ENCODE results near the gene TCERG1.
A peak's percentile ranks its signal among the peaks of the same experiment; 100 is the strongest.
"Not testable (repeated sequence)": the region's sequence is repeated elsewhere in the genome, so short reads cannot be mapped to it uniquely, and the experiment has no call there.

The TCERG1 gene

DNA sequence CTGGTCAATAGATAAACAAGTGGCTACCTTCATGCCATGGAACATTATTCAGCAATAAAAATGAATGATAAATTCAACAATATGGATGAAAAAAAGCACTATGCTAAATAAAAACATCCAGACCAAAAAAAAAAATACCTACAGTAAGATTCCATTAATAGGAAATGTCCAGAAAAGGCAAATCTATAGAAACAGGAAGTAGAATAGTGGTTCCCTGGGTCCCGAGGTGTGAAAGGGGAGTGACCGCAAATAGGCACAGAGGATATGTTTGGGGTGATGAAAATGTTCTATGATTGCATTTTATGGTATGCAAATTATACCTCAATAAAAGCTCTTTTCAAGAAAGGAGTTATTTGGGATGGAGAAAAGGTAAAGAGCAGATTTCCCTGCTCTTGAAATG is 72.4 kb downstream of the TCERG1 start:
- no peak for DNase-seq (ENCODE audit: extremely low read depth in 1 of 2, low read depth in 1 of 2)

DNA sequence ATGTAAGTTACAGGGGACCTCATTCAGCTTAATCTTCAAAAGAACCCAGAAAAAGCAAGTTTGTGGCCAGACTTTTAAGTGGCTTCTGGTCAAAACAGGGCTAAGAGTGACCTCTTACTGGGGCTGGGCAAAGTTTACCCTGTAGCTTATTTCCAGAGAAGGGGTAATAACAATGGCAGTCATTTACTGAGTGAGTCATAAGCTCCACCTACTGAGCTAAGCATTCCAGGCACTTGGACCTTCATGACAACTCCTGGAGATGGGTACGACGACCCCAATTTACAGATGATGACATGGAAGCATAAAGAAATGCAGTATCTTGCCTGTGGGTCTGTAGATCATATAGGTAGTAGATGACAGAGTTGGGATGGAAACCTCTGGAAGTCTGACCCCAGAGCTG is 73.6 kb downstream of the TCERG1 start:
- no peak for DNase-seq (ENCODE audit: extremely low read depth in 1 of 2, low read depth in 1 of 2)

DNA sequence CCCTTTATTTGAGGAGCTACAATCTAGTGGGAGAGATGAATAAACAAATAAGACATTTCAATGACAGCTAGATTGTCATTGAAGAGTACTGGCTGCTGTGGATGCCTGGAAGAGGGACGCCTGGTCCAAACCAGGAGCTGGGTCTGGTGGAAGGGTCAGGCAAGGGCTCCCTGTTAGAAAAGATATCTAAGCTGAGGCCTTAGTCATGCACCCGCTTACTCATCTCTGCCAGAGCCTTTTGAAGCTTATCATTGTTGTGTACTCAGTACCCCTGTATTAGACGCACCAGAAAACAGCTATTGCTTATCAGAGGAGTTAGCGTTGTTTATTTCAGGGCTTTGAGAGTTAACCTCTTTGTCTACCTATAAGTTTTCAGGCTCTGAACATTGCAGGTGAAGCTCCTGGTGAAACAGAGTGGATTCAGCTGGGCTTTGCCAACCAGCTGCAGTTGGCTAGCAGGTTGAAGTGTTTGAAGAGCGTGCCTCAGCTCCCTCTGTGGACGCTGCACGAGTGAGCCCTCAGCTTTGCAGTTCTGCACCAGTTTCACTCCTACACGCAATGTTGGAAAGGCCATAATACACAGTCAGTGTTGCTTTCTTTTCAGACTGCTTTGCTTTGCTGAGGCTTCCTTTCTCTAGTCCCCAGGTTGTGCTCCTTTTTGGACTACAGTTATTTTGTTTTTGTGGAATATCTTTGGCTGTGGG is 74.4 kb downstream of the TCERG1 start:
- no peak for DNase-seq (ENCODE audit: extremely low read depth in 1 of 2, low read depth in 1 of 2)

DNA sequence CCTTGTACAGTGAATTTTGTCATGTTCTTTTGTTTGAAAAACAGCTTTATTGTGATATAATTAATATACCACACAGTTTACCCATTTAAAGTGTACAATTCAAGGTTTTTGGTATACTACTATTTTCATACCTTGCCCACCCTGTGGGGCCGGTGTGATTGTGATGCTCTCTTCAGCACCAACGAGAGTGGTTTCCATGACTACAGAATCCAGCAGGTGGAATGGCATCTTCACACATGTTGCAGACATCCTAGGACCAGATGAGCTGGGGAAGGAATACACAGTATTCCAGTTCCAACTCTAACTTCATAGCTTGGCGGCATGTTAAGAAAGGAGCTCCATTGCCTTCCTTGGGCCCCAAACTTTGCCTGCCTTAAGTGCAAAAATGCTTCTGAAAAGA is 76.6 kb downstream of the TCERG1 start:
- no peak for DNase-seq (ENCODE audit: extremely low read depth in 1 of 2, low read depth in 1 of 2)

DNA sequence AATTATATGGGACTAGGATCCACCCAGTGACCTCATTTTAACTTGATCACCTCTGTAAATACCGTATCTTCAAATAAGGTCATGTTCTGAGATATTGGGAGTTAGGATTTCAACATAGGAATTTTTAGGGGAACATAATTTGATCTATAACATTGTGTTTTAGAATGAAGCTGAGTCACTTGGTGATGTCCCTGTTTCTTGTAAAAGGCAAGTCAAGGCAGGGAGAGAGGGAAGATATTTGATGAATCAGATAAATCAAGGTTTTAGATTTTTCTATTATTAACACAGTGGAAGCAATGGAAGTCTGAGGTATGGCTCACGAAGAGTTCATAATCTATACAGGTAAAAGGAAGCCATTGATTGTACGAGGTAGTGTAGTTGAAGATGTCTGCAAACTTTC is 80.7 kb downstream of the TCERG1 start:
- DNase-seq (ENCODE audit: extremely low read depth in 1 of 2, low read depth in 1 of 2) = no peak

DNA sequence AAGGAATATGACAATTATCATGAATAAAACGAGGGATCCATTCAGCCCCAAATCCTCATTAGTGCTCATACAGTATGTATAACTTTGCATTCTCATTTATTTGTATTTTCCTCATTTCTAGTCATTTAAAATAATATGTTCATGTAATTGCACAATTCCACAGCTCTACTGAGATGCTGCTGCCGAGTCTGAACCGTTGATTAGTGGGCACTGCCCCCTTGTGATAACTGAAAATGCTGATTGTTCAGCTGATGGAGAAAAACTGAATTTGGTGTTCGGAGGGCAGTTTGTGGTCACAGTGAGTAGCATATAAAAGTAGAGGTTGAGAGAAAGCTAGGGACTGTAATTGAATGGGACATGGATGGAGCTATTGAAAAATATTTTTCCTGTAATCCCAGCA is 81.1 kb downstream of the TCERG1 start:
- no peak for DNase-seq (ENCODE audit: extremely low read depth in 1 of 2, low read depth in 1 of 2)

DNA sequence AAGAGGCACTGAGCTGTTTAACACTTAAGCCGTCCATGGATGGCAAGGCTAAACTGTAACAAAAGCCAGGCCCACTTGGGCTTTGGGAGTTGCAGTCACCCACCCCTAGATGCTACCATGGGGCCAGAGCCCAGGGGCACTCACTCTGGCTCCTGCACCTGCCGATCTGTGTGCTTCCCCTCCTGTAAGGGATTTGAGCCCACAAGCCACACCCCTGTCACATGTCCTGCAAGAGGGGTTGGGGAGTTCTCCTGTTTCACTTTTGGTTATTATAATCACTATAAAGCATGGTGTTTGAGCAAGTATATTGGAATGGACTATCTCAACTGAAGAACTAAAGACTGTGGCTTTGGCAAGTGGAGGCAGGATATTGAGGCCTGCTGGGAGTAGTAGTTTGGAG is 82.9 kb downstream of the TCERG1 start:
- DNase-seq (ENCODE audit: extremely low read depth in 1 of 2, low read depth in 1 of 2) = no peak

DNA sequence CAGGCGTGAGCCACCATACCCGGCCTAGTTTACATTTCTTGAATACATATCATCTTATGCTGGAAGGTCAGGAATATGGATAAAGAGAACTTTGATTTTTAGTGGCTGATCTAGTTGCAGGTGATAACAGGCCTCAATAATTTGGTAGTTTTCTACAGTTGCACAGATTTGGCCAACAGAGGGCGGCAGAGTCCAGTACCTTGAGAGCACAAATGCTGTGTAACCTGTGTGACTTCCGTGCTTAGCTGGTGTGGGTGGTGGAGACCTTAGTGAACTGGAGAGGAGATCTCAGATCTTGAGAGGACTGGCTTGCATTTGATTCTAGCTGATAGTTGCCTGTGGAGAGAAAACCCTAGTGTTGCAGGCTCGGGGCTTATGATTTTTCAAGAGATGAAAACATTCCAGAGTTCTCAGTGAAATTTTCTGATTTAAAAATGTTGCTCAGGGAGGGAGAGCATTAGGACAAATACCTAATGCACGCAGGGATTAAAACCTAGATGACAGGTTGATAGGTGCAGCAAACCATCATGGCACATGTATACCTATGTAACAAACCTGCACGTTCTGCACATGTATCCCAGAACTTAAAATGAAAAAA is 86.2 kb downstream of the TCERG1 start:
- DNase-seq (ENCODE audit: extremely low read depth in 1 of 2, low read depth in 1 of 2) = peak; percentile 18 to 51

DNA sequence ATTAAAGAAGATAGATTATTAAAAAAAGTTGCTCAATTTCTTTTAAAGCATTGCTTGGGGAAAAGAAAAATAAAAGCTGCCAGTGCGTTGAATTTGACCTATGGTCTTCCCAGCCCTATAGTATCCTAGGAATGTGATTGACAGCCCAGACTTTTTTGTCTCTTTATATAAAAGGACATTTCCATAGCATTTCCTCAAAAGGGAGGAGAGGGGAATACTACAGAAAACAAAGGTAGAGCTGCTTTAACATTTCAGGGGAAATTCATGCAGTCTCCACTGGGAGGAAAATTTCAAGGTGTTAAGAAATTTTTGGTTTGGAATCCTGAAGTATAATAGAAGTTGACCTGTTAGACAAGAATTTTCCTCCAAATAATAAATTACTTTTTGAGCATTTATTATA is 86.7 kb downstream of the TCERG1 start:
- no peak for DNase-seq (ENCODE audit: extremely low read depth in 1 of 2, low read depth in 1 of 2)

DNA sequence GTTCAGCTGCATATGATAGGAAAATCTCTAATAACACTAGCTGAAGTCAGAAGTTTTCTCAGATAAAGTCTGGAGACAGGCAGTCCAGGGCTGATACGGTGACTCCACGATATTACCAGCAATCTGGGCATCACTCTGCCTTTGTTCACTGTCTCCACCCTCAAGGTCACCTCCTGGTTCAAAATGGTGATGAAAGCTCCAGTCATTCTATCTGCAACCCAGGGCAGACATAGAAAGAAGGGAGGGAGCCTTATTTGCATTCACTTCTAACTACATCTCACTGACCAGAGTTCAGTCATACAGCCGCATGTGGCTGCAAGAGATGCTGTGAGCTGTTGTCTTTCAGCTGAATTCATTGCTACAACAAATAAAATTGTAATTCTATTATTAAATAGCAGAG is 91.3 kb downstream of the TCERG1 start:
- no peak for DNase-seq (ENCODE audit: extremely low read depth in 1 of 2, low read depth in 1 of 2)

DNA sequence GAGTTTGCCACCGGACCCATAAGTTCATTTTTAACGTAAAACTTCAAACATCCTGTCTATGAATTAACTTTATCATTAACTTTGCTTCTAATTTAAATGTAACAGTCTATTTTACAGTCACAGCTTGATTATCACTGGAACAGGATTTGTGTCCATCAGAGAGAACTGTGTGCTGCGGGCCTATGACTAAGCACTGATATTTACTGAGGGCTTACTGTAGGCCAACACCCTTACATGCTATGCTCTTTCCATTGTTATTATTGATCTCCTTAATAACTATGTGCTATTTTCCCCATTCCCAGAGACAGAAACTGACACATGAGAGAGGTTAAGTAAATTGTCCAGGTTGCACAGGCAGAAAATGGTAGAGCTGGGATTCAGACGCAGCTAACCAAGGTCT is 92.8 kb downstream of the TCERG1 start:
- no peak for DNase-seq (ENCODE audit: extremely low read depth in 1 of 2, low read depth in 1 of 2)

DNA sequence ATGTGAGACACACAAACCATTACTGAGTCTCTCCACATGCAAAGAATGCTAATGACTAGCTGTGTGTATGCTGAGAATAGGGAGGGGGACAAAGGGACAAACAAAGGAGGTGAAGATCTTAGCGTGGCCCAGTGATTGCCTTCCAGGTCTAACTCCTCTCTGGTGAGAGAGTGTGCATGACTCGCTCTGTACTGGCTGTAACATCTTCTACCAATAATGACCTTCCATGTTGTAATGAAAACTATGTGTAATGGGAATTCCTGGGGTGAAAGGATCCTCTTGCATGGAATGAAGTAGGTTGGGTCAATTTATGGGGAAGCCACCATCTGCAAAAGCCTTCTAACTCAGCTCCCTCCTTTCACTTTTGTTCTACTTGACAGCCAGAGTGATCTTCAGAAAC is 93.3 kb downstream of the TCERG1 start:
- no peak for DNase-seq (ENCODE audit: extremely low read depth in 1 of 2, low read depth in 1 of 2)

DNA sequence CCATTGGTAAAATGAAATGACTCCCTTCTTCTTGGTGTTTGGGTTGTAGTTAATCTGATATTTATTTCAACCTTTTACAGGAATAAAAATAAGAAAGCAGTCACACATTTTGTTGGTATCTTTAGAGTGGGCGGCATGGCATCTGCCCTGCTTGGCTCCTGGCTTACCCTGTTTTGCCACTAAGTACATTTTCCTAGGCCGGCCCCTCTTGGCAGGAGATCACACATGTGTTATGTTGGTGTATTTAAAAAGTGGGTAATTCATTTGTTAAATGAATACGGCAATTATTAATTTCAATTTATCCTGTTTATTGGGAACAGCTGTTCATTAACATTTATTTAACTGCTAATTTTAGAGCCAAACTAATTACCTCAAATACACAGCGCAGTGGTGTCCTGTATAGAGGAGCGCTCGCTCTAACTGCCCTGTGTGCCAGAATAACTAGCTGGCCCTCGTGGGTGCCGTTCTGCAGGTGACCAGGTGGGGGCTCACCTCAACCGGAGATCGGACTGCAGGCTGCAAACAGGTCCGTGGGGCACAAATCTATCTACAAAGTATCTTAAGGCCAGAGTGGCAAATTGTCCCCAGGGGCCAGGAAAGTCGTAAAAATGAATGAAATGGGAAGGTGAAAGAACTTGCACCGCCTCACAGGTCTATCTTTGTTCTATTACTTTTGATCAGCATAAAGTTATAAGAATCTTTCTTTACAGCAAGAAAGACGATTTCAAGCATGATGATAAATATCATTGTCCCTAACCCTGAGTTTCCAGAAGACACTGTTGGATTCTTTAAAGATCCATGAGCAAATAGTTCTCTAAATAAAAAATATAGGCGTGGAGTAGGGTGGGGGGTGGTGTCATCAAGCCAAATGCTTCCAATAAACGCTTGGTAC is 95.1 kb downstream of the TCERG1 start:
- peak; percentile 9 to 52 for DNase-seq (ENCODE audit: extremely low read depth in 1 of 2, low read depth in 1 of 2)

DNA sequence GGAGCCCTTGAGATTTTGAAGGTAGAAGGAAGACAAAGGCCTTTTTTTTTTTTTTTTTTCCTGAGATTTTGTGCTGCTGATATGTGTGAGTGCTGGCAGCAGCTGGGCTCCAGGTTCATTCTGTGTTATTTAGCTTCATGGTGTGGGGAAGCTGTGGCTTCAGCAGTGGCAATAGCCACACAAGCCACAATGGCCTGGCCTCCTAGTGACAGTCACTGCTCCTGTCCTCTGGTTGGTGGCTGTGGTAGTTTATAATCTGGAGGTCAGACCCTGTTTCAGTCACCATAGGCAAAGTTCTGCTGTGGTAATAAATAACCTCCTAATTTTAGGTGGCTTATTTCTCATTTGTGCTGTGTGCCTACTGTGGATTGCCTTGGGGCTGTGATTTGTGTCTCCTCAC is 97.1 kb downstream of the TCERG1 start:
- no peak for DNase-seq (ENCODE audit: extremely low read depth in 1 of 2, low read depth in 1 of 2)

DNA sequence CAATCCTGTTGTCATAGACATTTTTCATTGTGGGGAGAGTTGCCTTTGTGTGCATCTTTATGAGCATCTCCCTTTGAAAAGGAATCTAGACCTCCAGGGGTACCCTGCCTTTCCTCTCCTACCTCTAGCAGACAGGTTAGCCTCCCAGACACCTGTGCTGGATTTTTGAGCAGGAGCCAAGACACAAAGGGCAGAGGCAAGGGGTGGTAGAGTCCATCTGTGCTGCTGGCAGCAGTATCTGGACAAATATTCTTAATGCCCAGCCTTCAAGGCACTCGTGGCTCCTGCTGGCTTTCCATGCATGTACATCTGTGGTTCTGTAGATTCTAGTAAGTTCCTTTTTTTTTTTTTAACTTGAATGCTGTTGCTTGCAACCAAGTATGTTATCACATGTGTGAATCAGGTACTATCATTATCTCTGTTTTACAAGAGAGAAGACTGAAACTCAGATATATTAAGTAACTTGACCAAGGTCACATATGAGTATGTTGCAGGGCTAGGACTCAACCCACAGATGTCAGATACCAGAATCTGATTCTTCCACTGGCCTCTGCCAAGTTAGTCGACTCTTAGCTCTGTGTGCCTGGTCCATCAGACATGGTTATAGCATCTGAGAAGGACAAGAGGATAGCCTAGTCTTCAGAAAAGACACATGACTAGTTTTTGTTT is 101.8 kb downstream of the TCERG1 start:
- DNase-seq (ENCODE audit: extremely low read depth in 1 of 2, low read depth in 1 of 2) = no peak

DNA sequence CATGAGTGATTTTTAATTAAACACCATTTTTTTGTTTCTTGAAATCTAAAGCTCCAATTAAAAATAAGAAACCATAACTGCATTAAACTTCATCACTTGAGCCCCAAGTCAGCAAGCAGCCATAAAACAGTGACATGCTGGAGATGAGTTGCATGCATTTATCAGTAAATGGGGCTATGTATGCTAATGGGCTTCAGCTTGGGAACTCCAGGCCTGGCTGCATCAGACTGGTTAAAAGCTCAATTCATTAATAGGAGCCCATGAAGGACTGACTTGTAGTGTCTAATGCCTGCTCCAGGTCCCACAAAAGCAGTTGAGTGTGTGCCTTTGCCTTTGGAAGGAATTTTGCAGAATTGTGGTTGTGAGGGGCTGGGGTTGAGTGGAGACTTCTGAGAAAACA is 102.5 kb downstream of the TCERG1 start:
- DNase-seq (ENCODE audit: extremely low read depth in 1 of 2, low read depth in 1 of 2) = no peak

DNA sequence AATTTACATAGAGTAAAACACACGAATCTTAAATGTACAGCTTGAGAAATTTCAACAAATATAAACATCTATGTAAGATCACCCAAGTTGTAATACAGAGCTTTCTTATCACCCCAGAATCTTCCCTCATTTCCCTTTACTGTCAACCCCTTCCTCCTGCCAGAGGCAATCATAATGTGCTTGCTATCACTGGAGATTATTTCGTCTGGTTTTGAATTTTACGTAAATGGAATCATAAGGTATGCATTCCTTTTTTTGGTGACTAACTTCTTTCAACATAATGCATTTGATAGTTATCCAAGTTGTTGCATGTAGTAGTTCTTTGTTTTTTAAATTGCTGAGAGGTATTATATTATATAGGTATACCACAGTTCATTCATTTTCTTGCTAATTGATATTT is 106.3 kb downstream of the TCERG1 start:
- no peak for DNase-seq (ENCODE audit: extremely low read depth in 1 of 2, low read depth in 1 of 2)

DNA sequence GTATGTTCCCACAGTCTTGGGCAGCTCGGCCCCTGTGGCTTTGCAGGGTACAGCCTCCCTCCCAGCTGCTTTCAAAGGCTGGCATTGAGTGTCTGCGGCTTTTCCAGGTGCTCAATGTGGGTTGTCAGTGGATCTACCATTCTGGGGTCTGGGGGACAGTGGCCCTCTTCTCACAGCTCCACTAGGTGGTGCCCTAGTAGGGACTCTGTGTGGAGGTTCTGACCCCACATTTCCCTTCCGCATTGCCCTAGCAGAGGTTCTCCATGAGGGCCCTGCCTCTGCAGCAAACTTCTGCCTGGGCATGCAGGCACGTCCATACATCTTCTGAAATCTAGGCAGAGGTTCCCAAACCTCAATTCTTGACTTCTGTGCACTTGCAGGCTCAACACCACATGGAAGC is 109.8 kb downstream of the TCERG1 start:
- not testable (repeated sequence) for DNase-seq (ENCODE audit: extremely low read depth in 1 of 2, low read depth in 1 of 2)

DNA sequence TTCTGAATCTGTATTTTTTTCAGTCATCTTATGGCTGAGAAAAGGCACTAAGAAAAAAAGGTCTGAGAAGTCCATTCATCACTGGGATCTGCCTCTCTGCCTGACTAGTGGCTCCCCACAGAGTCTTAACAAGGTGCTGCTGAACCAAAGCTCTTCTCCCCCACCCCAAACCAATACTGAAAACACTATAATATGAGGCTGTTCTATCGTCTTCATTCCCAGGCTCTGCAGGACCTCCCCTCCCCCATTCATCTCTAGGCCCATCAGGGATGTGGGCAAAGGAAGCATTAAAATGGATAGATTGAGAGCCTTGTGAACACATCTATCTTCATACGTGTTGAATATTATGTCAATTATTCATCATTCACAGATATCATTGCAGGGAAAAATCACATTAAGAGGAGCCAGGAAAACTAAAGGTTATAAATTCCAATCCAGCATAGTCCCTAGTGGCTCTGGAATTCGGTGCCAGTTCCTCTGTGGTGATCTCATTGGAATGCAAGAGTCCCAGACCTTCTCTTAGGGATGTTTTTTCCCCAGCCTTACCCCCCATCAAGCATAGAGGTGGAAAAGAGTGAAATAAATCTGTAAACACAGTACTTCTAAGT is 113.2 kb downstream of the TCERG1 start:
- no peak for DNase-seq (ENCODE audit: extremely low read depth in 1 of 2, low read depth in 1 of 2)
